HepG2 (cell line): ENCODE measurements around the gene PPP2R2D.

Experiments
- CREBL2 ChIP-seq: sonication (generic); formaldehyde crosslinking; IDR thresholded peaks from 2 replicates; pipeline ENCODE4 v1.8.1; 2023; ENCODE audit warnings: missing genetic modification reagents, mild to moderate bottlenecking, borderline replicate concordance
- CTCF ChIP-seq: sonication (generic); formaldehyde crosslinking; IDR thresholded peaks from 2 replicates; pipeline ENCODE4 v1.5.0; 2020; ENCODE audit warnings: mild to moderate bottlenecking, missing genetic modification reagents, moderate library complexity
- FOXA1 ChIP-seq, 2 experiments: fragments of 450-650 bp in 1 of 2; sonication (generic) in 1 of 2; formaldehyde crosslinking in 1 of 2; IDR thresholded peaks; 2 replicates each; pipeline versions ENCODE4 v1.4.0 to v1.6.1; 2016 to 2020; ENCODE audit warnings: missing genetic modification reagents in 1 of 2
- HNRNPK ChIP-seq: fragments of 200-400 bp; formaldehyde crosslinking; IDR thresholded peaks from 2 replicates; pipeline ENCODE4 v1.6.1; 2018; ENCODE audit warnings: low read length, low read depth, moderate library complexity, mild to moderate bottlenecking; ENCODE audit not compliant: poor library complexity, severe bottlenecking
- MED13 ChIP-seq: sonication (generic); formaldehyde crosslinking; IDR thresholded peaks from 2 replicates; pipeline ENCODE4 v1.5.0; 2020; ENCODE audit warnings: missing genetic modification reagents
- NR2C2 ChIP-seq: sonication (generic); formaldehyde crosslinking; IDR thresholded peaks from 2 replicates; pipeline ENCODE4 v1.4.0; 2020; ENCODE audit warnings: missing genetic modification reagents, mild to moderate bottlenecking, moderate library complexity, borderline replicate concordance
- PHF8 ChIP-seq: sonication (generic); formaldehyde crosslinking; IDR thresholded peaks from 2 replicates; pipeline ENCODE4 v1.5.0; 2020; ENCODE audit warnings: missing genetic modification reagents
- RAD51 ChIP-seq: fragments of 450-650 bp; IDR thresholded peaks from 2 replicates; pipeline ENCODE4 v1.6.1; 2016; ENCODE audit warnings: borderline replicate concordance
- RBM22 ChIP-seq: fragments of 200-400 bp; formaldehyde crosslinking; optimal IDR thresholded peaks from 2 replicates; pipeline ENCODE3; 2017; ENCODE audit warnings: mild to moderate bottlenecking, low read length, moderate library complexity
- ZKSCAN5 ChIP-seq: sonication (generic); formaldehyde crosslinking; IDR thresholded peaks from 2 replicates; pipeline ENCODE4 v1.5.1; 2020; ENCODE audit warnings: mild to moderate bottlenecking, missing genetic modification reagents
- ZNF670 ChIP-seq: sonication (generic); formaldehyde crosslinking; IDR thresholded peaks from 2 replicates; pipeline ENCODE4 v1.8.0; 2022; ENCODE audit warnings: mild to moderate bottlenecking, missing genetic modification reagents, borderline replicate concordance

GRCh38 chr10:131954356-131954965 is 53.7 kb downstream of the PPP2R2D start:
- TF ChIP-seq HNRNPK (no peak), RAD51 (no peak), NR2C2 (CRISPR knock-in tag) (no peak), CTCF (no peak), CREBL2 (CRISPR knock-in tag) (no peak), ZKSCAN5 (no peak), ZNF670 (CRISPR knock-in tag) (no peak), MED13 (CRISPR knock-in tag) (no peak), PHF8 (no peak), FOXA1 (IDR thresholded peaks at IDR 0.05) (no peak), FOXA1 (CRISPR knock-in tag; IDR thresholded peaks at IDR 0.05) (no peak), RBM22 (no peak)
